HG03571 (cell line): ENCODE data around the gene LAMA3.
A peak's percentile ranks its signal among the peaks of the same experiment; 100 is the strongest.

Experiments
- ATAC-seq: cut with Tn5 transposase; IDR thresholded peaks from one replicate; pipeline ENCODE4 v1.9.1; 2021; ENCODE audit not compliant: unreplicated experiment

Gene LAMA3

DNA sequence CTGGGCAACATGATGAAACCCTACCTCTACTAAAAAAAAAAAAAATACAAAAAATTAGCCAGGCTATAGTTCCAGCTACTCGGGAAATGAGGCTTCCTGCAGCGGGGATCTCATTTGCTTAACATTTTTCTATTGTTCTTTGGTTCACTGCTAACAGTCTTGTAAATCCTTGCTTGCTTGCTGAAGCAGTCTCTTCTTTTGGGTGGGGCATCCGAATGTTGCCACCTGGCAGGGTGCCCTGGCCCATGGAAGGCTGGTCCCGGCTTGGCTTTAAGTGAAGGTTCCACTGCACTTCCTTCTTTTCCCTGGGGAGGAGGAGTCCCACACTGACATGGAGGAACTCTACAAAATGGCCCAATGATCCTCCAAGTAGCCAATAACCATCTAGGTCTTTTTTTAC is 20.5 kb upstream of the LAMA3 start:
- ATAC-seq, result no peak

DNA sequence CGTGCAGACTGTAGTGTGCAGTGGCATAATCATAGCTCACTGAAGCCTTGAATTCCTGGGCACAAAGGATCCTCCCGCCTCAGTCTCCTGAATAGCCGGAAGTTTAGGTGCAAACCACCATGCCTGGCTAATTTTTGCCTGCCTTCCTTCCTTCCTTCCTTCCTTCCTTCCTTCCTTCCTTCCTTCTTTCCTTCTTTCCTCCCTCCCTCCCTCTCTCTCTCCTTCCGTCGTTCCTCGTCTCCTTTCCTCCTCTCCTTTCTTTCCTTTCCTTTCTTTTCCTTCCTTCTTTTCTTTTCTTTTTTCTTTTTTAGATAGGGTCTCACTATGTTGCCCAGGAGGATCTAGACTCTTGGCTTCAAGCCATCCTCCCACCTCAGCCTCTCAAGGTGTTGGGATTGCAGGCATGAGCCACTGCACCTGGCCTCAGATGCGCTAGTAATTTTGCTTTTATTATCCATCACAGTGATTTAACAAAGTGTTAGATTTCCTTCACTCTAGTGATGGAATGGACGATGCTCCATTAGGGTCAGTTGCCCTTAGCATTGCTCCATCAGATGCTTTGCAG is 20.0 kb upstream of the LAMA3 start:
- ATAC-seq, result no peak

DNA sequence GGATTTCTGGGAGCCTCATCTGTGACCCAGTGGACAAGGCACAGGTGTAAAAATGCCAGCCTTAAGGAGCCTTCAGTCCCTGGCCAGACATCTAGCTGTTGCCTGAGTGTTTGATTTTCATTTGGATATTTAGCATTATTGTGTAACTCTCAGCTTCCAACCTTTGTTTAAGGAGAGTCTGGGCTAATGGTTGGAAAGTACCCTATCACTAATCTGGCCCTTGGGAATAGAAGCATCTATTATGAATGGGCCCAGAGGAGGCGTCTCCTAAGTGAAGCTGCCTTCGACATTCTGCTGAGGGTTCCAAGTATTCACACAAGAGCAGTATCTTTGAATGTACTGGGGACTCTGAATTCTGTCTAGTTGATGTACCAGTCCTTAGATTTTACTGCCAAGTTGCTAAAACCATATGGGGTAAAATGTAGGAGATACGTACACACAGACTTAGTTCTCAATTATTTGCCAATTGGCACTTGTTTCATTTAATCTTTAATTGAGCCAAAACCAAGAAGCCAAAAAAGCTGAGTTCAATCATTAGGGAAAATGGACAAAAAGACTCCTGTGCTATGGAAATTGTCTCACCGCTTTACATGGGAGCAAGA is 19.3 kb upstream of the LAMA3 start:
- no peak for ATAC-seq

DNA sequence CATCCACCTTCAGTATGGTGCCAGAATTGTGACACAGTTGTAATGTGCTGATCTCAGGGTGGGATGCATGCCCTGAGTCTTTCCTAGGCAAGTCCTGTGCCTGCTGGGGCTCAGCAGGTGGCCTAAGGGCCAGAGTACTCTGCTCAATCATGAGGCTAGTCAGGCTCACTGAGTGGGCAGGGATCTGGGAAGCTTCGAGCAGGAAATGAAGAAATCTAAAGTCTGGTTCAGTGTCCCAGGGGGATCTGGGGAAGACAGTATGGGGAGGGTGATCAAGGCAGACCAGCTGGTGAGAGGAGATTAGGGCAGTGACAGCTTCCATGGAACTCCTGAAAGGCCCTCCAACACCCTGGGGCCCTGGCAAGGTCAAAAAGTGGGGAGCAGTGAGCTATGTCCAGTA is 17.7 kb upstream of the LAMA3 start:
- ATAC-seq, result no peak

DNA sequence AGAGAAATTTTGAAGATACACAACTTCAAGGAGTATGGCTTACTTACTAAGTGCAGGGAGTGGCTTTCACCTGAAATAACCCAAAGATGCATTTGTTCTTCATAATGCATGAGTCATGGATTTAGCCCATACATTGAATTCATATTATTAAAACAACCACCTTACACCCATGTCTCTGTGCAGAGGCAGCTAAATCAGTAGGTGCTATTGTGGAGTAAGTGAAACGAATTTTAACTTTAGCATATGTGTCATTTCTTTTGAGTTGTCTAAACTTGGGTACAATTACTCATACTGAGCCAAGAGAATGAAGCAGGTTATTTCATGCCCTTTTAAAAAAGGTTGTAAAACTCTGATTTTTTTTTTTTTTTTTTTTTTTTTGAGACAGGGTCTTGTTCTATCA is 15.5 kb upstream of the LAMA3 start:
- ATAC-seq, result no peak

DNA sequence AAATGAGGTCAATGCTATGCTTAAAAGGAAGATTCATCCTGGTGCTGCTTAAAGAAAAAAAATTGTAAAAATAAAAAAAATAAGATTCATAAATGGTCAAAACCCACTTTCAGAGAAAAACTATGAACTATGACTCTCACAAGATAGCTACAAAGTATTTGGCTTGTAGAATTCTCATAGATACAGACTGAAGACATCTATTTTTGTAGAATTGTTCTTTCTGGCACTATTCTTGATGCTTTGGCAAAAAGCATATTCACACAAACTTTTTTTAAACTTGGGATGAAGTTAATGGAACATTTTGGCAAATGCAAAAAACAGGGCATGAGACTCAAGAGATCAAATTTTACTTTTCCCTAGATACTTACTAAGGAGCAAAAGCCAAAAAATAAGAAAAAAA is 14.0 kb upstream of the LAMA3 start:
- no peak for ATAC-seq

DNA sequence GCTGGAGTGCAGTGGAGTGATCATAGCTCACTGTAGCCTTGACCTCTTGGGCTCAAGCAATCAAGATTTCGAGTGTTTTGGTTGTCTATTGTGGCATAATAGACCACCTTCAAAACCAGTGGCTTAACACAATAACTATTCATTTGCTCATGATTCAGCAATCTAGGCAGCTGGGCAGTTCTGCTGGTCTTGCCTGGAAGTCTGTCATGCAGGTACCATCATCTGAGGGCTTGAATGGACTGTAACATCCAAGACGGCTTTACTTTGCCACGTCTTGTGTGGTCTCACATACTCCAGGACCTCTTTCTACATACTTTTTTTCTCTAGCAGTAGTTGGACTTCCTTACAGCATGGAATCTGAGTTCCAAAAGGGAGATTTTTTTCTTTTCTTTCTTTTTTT is 13.4 kb upstream of the LAMA3 start:
- no peak for ATAC-seq

DNA sequence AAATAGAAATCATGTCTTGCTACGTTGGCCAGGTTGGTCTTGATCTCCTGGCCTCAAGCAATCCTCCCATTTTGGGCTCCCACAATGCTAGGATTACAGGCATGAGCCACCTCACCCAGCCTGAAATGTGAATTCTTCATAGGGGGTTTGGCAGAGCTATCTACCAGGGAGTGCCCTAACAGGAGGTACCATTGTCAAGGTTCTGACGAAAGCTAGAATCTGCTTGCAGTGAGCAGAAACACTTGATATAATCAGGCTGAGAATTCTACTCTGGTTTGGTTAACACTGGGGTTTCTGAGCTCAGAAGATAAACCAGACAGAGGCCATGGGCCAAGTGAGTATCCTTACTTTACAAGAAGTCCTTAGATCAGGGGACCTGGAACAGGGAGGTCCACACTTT is 7.2 kb upstream of the LAMA3 start:
- no peak for ATAC-seq

DNA sequence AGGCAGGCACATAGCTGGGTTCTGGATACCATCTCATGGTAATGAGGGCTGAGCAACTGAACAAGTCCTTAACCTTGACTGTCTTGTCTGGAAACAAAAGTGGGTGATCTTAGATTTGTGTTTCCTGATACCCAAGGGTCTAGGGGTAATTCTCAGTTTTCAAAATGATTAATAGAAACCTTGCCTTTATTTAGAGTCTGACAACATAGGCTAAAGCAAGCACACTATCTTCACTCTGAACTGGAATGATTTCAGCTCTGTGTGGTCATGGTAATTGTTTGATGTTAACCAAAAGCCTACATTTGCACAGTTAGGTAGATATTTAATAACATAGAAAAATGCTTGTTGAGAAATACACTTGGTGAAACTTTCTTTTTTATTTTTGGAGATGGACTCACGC is 6.8 kb upstream of the LAMA3 start:
- ATAC-seq, result peak; percentile 72

DNA sequence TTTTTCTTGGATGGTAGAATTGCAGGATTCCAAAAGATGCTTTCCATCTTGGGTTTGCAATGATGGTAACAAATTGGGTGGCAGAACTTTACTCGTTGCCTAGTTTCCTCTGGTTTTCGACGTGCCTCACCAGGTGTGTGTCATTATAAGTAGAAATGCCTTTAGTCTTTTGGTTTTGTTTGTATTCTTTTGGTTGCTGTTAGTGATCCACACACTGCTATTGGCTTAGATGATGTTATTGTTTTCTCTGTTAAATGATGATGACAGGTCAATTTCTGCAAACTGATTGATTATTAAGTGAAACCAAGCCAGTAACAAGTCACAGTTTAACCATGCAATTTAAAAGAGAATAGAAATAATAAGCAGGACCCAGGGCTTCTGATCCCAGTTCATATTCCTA is 6.1 kb upstream of the LAMA3 start:
- no peak for ATAC-seq

DNA sequence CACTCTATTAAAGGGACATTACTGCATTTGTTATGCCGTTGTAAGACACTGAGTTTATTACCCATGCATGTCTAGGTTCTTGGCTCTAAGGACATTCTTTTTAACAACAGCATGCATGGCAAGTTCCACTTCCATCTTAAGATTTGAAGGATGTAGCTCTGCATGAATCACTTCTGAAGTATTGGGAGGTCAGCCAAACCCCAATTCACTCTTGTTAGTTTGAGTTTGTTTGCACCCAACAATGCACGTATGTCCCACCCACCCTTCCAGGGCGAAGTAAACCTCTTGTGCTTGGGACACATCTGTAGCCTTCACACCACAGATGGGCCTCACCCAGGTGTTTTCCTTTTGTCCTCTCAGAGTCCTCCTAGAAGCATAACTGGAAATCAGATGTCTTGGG is 5.6 kb upstream of the LAMA3 start:
- ATAC-seq, result no peak

DNA sequence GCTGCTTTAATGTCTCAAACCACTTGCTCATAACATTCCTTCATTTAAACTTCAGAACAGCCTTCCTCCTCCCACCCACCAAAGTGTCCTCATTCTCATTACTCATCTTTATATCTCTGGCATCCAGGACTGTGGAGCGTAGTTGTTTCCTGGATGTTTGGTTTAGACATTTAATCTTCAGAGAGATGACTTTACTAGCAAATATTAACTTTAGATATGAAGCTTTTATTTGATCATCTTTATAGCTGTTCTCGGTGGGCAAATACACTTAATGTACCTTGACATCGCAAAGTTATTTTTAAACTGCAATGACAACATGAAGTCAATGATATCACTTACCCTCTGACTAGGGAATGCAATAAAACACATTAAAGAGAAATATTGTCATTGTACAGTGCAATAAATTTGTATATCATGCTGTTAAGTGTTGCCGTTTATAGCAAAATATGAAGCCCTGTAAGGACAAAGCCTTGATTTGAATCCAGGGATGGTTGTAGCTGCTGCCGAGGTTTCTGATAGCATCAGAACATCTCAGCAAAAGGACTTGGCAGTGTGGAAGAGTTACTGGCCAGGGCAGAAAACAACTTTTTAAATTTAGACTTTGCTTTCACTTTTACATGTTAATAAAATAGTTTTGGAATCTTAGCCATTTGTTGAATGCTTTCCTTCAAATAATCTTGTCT is 4.6 kb upstream of the LAMA3 start:
- no peak for ATAC-seq

DNA sequence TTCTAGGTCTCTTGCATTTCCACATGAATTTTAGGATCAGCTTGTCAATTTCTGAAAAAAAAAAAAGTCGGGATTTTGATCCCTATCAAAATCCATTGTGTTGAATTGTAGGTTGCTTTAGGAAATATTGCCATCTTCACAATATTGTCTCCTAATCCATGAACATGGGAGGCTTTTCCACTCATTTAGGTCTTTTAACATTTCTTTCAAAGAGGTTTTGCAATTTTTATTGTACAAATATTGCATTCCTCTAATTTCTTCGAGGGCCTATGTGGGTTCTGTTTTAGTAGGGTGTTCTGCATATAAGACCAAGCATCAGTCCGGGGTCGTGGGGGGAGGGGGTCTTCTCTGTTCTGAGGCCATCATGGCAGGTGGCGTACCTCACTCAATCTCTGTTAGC is 725 bp upstream of the LAMA3 start:
- no peak for ATAC-seq

DNA sequence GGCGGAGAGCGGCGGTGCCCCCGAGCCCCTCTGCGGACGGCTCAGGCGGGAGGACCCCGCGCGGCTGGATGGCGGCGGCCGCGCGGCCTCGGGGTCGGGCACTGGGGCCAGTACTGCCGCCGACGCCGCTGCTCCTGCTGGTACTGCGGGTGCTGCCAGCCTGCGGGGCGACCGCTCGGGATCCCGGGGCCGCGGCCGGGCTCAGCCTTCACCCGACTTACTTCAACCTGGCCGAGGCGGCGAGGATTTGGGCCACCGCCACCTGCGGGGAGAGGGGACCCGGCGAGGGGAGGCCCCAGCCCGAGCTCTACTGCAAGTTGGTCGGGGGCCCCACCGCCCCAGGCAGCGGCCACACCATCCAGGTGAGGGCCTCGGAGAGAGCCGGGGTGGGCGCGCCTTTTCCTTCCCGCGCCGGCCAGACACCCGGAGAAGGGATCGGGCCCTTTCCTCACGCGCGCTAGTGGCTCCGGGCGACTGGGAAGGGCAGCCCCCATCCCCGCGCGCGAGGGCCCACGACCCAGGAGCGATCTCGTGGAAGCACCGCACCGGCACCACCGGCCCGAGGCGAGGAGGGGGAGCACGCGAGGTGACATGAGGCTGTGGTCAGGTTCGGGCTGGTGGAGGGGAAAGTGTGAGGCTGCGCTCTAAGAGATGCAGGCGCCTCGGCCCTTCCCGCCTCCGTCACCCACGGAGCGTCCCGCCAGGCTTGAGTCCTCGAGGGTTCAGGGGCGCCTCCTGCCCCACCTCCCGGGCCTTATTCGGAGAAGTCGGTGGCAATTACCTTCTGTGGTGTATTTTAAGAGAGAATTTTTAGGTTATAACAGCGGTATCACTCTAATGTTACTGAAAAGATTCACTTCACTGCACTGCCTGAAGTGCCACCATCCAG is 607 bp downstream of the LAMA3 start:
- ATAC-seq, result no peak

DNA sequence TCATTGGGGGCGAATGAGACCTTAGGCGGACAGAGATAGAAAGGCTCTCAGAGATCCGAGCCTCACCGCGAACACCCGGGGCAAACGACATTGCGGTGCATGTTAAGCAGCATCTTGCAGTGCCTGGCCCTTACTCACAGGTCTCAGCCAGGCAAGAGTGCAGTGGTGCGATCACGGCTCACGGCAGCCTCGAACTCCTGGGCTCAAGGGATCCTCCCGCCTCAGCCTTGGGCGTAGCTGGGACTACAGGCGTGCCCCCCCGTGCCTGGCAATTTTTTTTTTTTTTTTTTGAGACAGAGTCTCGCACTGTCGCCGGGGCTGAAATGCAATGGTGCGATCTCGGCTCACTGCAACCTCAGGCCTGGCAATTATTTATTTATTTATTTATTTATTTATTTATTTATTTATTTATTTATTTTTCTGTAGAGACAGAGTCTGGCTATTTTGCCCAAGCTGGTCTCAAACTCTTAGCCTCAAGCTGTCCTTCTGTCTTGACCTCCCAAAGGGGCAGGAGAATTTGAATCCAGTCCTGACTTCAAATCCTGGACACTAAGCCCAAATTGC is 1.3 kb downstream of the LAMA3 start:
- no peak for ATAC-seq

DNA sequence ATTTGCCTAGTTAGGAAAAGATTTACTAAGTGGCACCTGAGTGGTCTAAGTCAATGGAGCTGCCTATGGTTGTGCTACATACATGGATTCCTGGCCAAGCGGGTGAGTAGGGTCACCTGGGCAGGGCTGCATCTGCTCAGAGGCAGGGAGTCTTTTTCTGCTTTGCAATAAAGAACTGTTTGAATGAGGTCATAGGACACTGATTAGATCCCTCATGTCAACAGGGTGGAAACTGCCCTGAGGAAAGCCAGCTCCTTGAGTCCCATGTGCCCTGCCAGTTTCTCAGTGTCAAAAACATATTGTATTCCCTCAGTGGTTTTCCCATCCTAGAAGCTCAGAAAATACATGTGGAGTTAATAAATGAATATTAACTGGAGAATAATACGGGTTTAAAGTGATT is 4.6 kb downstream of the LAMA3 start:
- ATAC-seq, result no peak

DNA sequence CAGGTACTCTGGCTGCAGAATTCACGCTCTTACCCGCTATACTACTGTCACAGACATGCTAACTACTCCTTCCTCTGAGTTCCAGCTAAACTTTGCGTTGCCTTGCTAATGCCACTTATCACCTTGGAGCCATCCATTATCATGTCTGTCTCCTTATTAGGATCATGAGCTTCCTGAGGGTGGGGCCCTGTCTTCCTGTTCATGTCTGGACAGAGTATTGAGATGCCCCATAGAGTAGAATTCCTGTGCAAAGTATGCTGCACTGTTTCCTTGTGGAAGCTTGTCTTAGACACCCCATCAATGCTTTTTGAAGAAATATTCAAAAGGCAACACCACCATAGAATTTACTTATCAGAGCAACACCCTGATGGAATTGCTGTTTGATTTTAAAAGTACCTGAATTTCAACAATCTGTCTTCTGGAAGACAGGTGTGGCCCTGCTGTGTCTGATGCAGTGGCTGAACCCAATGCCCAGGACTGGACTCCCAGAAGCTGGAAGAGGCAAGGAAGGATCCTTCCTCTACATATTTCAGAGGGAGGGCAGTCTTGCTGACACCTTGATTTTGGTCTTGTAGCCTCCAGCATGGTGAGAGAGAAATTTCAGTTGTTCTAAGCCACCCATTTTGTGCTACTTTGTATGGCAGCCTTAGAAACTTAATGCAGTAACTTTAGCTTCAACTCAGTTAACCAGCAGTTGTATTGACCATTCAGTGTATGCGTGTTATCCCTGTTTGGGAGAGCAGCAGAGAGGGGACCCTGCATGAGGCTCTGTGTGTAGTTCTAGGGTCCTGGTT is 5.6 kb downstream of the LAMA3 start:
- no peak for ATAC-seq

DNA sequence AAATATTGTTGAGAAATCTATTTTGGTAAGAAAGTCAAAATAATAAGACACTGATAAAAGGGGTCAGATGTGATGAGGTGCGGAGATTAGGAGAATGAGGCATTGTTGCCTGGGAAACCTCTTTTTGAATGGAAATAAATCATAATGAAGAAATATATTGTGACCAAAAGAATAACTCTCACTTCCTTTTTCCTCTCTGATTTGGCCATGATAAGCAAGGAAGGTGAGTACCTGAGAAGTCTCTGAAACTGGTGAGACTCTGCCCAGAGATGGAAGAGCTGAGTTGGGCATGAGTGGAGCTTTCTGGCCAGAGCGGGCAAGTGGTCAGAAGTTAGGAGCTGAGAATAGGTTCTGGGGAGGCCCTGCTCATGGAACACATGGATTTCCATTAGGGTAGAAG is 11.8 kb downstream of the LAMA3 start:
- ATAC-seq, result no peak

DNA sequence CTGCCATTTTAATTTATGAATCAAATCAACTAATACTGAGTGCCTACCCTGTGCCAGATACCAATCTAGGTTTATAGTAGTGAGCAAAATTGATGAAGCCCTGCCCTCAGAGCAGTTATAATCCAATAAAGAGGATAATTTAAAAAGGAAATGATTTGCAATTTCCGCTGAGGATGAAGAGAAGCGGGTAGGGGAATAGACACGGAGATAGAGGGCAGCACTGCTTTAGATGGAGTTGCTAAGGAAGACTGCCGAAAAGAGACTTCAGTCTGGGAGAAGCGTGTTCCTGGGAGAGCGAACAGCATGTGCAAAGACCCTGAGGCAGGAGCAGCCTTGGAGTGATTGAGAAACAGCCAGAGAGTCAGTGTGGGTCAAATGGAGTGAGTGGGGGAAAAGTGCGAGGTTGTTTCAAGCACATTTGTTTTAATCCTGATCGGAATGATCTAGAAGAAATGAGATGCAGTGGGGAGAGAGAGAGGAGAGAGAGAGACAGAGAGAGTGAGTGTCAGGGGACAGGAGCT is 12.4 kb downstream of the LAMA3 start:
- ATAC-seq, result no peak

DNA sequence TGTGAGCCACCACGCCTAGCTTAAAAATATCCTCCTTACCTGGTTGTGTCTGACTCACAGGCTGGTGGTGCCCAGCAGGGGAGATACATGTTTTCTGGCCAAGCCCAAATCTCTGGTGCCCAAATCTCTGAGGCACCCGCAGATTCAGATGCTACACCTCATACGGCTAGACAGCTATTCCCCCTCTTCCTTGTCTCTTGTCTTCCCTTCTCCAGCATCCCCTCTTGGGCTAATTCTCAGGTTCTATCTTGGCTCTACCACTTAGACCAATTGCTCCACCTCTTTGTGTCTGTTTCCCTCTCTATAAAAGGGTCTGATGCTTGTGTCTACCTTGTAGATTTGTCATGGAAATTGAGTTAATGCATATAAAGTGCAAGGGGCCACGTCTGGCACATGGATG is 13.4 kb downstream of the LAMA3 start:
- no peak for ATAC-seq
